ENCODE results near the gene PSAP.
"Not testable (repeated sequence)": the region's sequence is repeated elsewhere in the genome, so short reads cannot be mapped to it uniquely, and the experiment has no call there.

The PSAP gene

DNA sequence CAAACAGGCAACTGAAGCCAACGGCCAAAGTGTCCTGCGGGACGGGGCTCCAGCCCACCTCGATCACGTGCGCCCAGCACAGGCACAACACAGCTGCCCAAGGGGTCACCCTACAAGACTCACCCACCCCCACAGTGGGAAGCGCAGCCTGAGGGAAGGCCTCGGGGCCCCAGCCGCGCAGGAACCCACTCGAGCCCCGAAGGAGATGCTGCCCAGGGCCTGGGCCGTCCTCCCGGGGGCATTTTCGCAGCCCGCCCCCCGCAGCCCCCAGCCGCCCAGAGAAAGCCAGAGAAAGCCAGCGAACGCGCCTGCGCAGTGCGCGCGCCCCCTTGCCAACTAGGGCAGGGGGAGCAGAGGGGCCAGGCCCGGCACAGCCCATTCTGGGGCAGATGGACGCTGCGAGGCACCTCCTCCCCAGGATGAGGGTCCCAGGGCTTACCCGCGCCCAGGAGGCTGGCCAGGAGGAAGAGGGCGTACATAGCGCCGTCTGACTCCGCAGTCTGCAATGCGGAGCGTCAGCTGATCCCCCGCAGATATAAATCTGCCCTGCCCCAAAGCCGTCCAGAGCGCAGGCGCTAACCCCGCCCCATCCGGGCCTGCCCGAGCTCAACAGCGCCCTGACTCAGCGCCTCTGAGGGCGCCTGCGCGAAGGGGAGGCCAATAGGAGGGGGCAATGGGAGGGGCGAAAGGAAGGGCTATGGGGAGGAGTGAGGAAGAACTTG, at the start of gene PSAP:
TSS of gene PSAP (minus strand) at position 509 of the 722 bp plus-strand sequence. CDS start at position 479, 30 bp downstream.
- TF ChIP-seq, protein P1, sequence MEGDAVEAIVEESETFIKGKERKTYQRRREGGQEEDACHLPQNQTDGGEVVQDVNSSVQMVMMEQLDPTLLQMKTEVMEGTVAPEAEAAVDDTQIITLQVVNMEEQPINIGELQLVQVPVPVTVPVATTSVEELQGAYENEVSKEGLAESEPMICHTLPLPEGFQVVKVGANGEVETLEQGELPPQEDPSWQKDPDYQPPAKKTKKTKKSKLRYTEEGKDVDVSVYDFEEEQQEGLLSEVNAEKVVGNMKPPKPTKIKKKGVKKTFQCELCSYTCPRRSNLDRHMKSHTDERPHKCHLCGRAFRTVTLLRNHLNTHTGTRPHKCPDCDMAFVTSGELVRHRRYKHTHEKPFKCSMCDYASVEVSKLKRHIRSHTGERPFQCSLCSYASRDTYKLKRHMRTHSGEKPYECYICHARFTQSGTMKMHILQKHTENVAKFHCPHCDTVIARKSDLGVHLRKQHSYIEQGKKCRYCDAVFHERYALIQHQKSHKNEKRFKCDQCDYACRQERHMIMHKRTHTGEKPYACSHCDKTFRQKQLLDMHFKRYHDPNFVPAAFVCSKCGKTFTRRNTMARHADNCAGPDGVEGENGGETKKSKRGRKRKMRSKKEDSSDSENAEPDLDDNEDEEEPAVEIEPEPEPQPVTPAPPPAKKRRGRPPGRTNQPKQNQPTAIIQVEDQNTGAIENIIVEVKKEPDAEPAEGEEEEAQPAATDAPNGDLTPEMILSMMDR (IDR thresholded peaks at IDR 0.05): no peak
- Histone ChIP-seq H3K4me3 (peak within 1 kb of the TSS; percentile 77), H3K27ac (peak within 1 kb of the TSS; percentile 86 to 96)
- DNase-seq (ENCODE audit: low spot score): peak; percentile 98

DNA sequence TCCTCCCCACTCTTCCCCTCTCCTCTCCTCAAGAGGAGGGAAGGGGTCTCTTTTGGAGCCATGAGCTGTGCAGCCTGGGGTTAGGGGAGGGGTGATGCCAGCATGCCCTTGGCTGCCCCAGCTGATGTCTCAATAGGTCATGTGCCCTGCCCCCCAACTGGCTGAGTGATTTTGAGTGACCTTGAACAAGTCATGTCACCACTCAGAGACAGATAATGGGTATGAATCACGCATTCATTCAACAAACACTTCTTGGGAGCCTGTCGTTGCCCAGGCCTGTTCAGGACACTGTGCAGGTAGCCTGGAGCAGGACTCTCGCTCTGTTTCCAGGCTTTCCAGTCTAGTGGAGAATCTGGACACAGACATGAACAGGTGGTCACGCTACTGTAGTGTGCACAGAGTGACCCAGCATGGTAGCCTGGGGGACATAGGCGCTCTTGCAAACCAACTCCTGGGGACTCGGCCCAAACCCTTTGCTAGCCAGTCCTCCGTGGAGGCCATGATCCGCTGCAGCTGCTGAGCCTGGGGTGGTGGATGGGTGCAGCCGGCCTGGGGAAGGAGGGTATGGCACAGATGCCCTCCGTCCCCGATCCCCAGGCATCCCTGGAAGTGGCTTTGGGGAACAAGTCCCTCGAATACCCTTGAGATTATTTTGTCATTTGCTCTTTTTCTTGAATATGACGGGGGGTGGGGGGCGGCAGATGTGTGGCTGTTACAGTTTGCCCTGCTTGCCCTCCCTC, 49.6 kb upstream of the PSAP start:
- DNase-seq (ENCODE audit: low spot score): no peak
- H3K27ac ChIP-seq: no peak overlapping the region
- H3K4me3 ChIP-seq: no peak overlapping the region
- TF ChIP-seq, protein P1 (IDR thresholded peaks at IDR 0.05): no peak

DNA sequence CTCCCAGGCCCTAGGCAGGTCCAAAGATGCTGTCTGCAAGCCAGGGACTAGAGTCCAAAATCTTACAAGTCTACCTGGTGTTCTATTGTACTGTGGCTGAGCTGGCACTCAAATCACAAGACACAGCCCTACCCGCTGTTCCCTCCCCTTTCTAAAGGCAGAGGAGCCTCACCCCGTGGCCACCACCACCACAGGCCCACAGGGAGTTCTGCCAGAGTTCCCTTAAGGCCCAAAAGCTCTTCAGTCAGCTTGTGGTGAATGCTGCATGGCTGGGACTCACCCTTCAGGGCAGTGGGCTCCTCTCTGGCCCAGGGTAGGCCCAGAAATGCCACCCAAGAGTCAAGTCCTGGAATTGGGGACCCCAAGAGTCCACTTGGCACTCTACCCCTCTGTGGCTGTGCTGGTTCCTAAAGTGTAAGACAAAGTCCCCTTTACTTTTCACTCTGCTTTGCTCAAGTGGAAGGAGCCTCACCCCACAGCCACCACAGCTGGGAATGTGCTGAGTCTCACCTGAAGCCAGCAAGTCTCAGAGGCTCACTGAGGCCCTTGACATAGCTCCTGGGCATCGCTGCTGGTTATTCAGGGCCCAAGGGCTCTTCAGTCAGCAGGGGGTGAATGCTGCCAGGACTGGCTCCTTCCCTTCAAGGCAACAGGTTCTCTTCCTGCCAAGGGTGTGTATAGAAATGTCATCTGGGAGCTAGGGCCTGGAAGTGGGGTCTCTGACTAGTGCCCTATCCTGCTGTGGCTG, 48.8 kb upstream of the PSAP start:
- H3K27ac ChIP-seq: no peak overlapping the region
- no peak overlapping the region for H3K4me3 ChIP-seq
- DNase-seq (ENCODE audit: low spot score): no peak
- TF ChIP-seq, protein P1 (IDR thresholded peaks at IDR 0.05): no peak

DNA sequence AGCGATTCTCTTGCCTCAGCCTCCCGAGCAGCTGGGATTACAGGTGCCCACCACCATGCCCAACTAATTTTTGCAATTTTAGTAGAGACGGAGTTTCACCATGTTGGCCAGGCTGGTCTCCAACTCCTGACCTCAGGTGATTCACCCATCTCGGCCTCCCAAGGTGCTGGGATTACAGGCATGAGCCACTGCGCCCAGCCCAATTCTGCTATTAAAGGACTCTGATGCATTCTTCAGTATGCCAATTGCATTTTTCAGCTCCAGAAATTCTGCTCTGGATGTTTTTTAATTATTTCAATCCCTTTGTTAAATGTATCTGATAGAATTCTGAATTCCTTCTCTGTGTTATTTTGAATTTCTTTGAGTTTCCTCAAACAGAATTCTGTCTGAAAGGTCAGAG, 47.3 kb upstream of the PSAP start:
- not testable (repeated sequence) for H3K27ac ChIP-seq; H3K4me3 ChIP-seq; DNase-seq (ENCODE audit: low spot score)

DNA sequence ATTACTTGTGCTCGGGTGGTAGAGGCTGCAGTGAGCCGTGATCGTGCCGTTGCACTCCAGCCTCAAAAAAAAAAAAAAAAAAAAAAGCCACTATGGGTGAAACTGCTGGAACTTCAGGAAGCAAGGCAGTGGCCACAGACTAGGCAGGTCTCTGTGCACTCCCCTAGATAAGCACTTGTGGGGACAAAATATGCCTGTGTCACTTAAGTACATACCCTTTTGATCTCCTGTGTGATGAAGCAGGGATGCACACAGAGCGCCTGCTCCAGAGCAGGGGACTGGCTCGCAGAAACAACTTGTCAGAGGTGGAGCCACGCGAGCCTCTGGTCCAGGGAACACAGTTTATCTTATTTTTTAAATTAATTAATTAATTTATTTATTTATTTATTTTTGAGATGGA, 42.9 kb upstream of the PSAP start:
- DNase-seq (ENCODE audit: low spot score): no peak
- no peak overlapping the region for H3K4me3 ChIP-seq
- H3K27ac ChIP-seq: no peak overlapping the region
- TF ChIP-seq, protein P1 (IDR thresholded peaks at IDR 0.05): no peak

DNA sequence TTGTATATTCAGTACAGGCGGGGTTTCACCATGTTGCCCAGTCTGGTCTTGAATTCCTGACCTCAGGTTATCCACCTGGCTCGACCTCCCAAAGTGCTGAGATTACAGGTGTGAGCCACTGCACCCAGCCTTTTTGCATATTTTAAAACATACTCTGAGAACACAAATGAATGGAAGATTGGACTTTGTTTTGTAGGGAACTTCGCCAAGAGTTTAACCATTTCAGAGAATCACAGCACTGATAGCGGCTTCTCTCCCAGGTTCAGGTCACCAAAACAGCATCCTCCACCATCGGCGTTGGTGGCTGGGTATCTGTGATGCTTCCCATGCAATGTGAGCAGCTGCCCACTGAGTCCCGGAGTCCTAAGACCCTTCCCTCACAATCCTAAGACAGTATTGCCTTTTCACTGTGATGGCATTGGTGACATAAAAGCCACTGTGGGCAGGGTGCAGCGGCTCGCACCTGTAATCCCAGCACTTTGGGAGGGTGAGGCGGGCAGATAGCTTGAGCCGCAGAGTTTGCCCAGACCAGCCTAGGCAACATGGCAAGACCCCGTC, 42.3 kb upstream of the PSAP start:
- no peak for DNase-seq (ENCODE audit: low spot score)
- Histone ChIP-seq H3K4me3 (no peak overlapping the region), H3K27ac (no peak overlapping the region)
- TF ChIP-seq, protein P1 (IDR thresholded peaks at IDR 0.05): no peak

DNA sequence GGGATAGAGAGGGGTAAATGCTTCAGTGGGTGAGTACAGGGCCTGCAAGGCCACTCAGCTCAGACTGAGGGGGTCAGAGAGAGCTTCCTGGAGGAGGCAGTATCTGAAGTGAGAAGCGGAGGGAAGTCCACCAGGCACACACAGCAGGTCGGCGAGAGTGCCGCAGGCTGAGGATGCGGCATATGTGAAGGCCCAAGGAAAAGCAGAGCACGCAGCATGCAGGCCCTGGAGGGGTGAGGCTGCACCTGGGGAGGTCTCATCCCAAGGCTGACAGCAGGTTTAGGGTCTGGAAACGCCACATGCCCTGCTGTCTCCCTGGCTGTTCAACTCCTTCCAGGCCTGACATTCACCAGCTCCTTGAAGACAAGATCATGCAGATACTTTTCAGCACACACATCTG, 40.4 kb upstream of the PSAP start:
- Histone ChIP-seq H3K27ac (peak overlapping the region in 1 of 2 donors; percentile 55), H3K4me3 (no peak overlapping the region)
- TF ChIP-seq, protein P1 (IDR thresholded peaks at IDR 0.05): no peak
- DNase-seq (ENCODE audit: low spot score): no peak

Data from coronary artery (tissue), 2 donors.